Prostate gland (tissue), 2 donors: ENCODE results near the gene ZHX3. TPM values are rescaled to one million over a fixed set of nuclear protein-coding genes. Genes with fewer than 3 reads are reported as not detected.

Source experiments
- DNase-seq: peaks from one replicate; pipeline ENCODE4 v3.0.0-alpha.2; 2019; ENCODE audit warnings: low spot score
- H3K27ac ChIP-seq, 2 donors: fragments of 200-600 bp; sonication (generic); 2 replicates each; pipeline ENCODE4 v1.5.1; 2017 to 2019
- H3K27me3 ChIP-seq: fragments of 200-600 bp; sonication (generic); replicated peaks from 2 replicates; pipeline ENCODE4 v1.5.1; 2019; ENCODE audit not compliant: insufficient read depth
- H3K36me3 ChIP-seq, 2 donors: fragments of 200-600 bp; sonication (generic); 1 replicate in 1 of 2; 2 replicates in 1 of 2; pipeline versions ENCODE4 v1.5.1 to v1.8.1; 2017 to 2019
- H3K4me1 ChIP-seq: fragments of 200-600 bp; sonication (generic); replicated peaks from 2 replicates; pipeline ENCODE4 v1.5.1; 2019
- H3K4me3 ChIP-seq, 2 donors: fragments of 200-600 bp; sonication (generic); 2 replicates each; pipeline ENCODE4 v1.5.1; 2017 to 2019
- H3K9me3 ChIP-seq: fragments of 200-600 bp; sonication (generic); 2 replicates; pipeline ENCODE4 v1.5.1; 2017
- POLR2A ChIP-seq: fragments of 450-650 bp; IDR thresholded peaks from one replicate; pipeline ENCODE4 v1.6.1; 2016; ENCODE audit warnings: antibody characterized with exemption, mild to moderate bottlenecking
- POLR2AphosphoS5 ChIP-seq: sonication (generic); formaldehyde crosslinking; IDR thresholded peaks from one replicate; pipeline ENCODE4 v1.6.1; 2017; ENCODE audit warnings: antibody characterized with exemption
- WGBS: methylation state at CpG from one replicate; pipeline ENCODE4 v1.1.5; 2018; 5-methylcytosine and 5-hydroxymethylcytosine counted together
- intact Hi-C: fragments of 100-400 bp; cut with DNase I; formaldehyde crosslinking; loops from one replicate; pipeline ENCODE4 v1.14.2; 2022
- total RNA-seq, 2 donors: library from RNA; depleted of rRNA; stranded (reverse); fragments of >200 nt; gene quantifications; one replicate each; pipeline ENCODE4 v1.1.0, GENCODE V29; 2016
- TF ChIP-seq, protein P1 (sequence below), 4 experiments: fragments of 200-600 bp in 2 of 4; fragments of 450-650 bp in 2 of 4; sonication (generic) in 2 of 4; IDR thresholded peaks; 1 replicate in 3 of 4; 2 replicates in 1 of 4; pipeline ENCODE4 v1.5.1; 2016 to 2019; ENCODE audit warnings: antibody characterized with exemption in 4 of 4, mild to moderate bottlenecking in 2 of 4, moderate library complexity in 2 of 4

The ZHX3 gene
- total RNA-seq, 2 donors from 2014 or later = 24.9 to 42.6 TPM

DNA sequence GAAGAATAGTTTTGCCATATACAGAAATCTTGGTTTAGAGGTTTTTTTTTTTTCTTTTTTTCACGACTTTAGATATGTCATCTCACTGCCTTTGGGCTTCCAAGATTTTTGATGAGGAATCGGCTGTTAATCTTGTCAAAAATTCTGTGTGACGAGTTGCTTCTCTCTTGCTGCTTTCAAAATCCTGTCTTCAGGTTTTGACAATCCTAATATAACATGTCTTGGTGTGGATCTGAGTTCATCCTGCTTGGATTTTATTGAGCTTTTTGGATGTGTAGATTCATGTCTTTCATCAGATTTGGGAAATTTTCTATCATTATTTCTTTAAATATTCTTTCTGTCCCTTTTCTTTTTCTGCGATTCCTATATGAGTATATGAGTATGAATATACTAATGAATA is 119.1 kb downstream of the ZHX3 start:
- Histone ChIP-seq H3K9me3 (no peaks in the 10 kb centered on the region), H3K27me3 (no peaks in the 10 kb centered on the region), H3K27ac (no peak overlapping the region), H3K4me1 (no peaks in the 10 kb centered on the region), H3K36me3 (no peaks in the 10 kb centered on the region), H3K4me3 (no peak overlapping the region)
- no peak for DNase-seq
- WGBS = 96% methylated on average over 4 of the region's 4 CpGs
- TF ChIP-seq, protein P1, sequence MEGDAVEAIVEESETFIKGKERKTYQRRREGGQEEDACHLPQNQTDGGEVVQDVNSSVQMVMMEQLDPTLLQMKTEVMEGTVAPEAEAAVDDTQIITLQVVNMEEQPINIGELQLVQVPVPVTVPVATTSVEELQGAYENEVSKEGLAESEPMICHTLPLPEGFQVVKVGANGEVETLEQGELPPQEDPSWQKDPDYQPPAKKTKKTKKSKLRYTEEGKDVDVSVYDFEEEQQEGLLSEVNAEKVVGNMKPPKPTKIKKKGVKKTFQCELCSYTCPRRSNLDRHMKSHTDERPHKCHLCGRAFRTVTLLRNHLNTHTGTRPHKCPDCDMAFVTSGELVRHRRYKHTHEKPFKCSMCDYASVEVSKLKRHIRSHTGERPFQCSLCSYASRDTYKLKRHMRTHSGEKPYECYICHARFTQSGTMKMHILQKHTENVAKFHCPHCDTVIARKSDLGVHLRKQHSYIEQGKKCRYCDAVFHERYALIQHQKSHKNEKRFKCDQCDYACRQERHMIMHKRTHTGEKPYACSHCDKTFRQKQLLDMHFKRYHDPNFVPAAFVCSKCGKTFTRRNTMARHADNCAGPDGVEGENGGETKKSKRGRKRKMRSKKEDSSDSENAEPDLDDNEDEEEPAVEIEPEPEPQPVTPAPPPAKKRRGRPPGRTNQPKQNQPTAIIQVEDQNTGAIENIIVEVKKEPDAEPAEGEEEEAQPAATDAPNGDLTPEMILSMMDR (IDR thresholded peaks at IDR 0.05) = no peak
- no peak for TF ChIP-seq POLR2A
- intact Hi-C loops = no loop called here

DNA sequence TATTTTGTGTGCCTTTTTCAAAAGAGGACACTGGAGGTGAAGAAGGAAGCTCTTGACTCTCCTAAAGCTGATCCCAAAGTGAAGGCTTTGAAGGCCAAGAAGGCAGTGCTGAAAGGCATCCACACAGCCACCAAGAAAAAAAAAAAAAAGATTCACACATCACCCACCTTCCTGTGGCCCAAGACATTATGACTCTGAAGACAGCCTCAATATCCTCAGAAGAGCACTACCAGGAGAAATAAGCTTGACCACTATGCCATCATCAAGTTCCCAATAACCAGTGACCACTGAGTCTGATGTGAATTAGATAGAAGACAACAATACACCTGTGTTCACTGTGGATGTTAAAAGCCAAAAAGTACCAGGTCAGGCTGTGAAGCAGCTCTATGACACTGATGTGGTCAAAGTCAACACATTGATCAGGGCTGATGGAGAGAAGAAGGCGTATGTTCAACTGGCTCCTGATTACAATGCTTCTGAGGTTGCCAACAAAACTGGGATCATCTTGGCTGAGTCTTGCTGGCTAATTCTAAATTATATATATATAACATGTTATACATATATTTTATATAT is 120.8 kb downstream of the ZHX3 start:
- Histone ChIP-seq H3K9me3 (no peaks in the 10 kb centered on the region), H3K4me3 (no peak overlapping the region), H3K27ac (no peak overlapping the region), H3K27me3 (no peaks in the 10 kb centered on the region), H3K4me1 (no peaks in the 10 kb centered on the region), H3K36me3 (no peaks in the 10 kb centered on the region)
- no peak for DNase-seq
- 100% methylated on average over 1 of the region's 1 CpG for WGBS
- intact Hi-C loops = no loop called here
- no peak for TF ChIP-seq POLR2AphosphoS5
- no peak for TF ChIP-seq POLR2A
- TF ChIP-seq, protein P1 (IDR thresholded peaks at IDR 0.05) = no peak

DNA sequence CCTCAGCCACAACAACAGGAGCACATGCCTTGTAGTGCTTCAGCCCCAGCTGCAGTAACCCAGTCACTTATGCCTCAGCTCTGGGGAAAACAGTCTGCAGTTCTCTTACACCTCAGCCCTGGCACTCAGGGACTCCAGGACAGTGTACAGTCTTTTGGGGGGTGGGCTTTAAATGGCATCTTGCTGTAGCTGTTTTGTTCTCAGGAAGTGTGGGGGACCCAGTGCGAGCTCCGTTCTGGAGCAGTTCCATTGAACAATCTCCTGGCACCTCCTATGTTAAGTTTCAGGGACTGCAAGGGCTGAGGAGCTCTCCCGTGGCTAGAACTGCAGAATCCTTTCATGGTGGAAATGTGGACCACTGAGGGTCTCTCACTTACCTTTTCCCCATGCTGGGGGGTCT is 125.0 kb downstream of the ZHX3 start:
- no peaks in the 10 kb centered on the region for H3K4me1 ChIP-seq
- no peak overlapping the region for H3K4me3 ChIP-seq
- TF ChIP-seq, protein P1 (IDR thresholded peaks at IDR 0.05) = no peak
- TF ChIP-seq POLR2AphosphoS5 (no peak), POLR2A (no peak)
- H3K36me3 ChIP-seq = no peaks in the 10 kb centered on the region
- DNase-seq = no peak
- H3K27me3 ChIP-seq = no peaks in the 10 kb centered on the region
- H3K9me3 ChIP-seq = no peaks in the 10 kb centered on the region
- no peak overlapping the region for H3K27ac ChIP-seq
- intact Hi-C loops = no loop called here
- WGBS = 98% methylated on average over 3 of the region's 3 CpGs

GRCh38 chr20:41191562-41192500 is 125.7 kb downstream of the ZHX3 start:
- no peaks in the 10 kb centered on the region for H3K27me3 ChIP-seq
- no peak overlapping the region for H3K27ac ChIP-seq
- H3K9me3 ChIP-seq = no peaks in the 10 kb centered on the region
- no peak overlapping the region for H3K4me3 ChIP-seq
- no peak for DNase-seq
- H3K4me1 ChIP-seq = no peaks in the 10 kb centered on the region
- WGBS = 97% methylated on average over 5 of the region's 5 CpGs
- TF ChIP-seq POLR2A (no peak), POLR2AphosphoS5 (no peak)
- TF ChIP-seq, protein P1 (IDR thresholded peaks at IDR 0.05) = no peak
- intact Hi-C loops = no loop called here
- no peaks in the 10 kb centered on the region for H3K36me3 ChIP-seq

- H3K36me3 ChIP-seq = no peaks in the 10 kb centered on the region
- no peak overlapping the region for H3K4me3 ChIP-seq
- intact Hi-C loops = no loop called here
- no peaks in the 10 kb centered on the region for H3K9me3 ChIP-seq
- no peak for DNase-seq
- H3K27ac ChIP-seq = no peak overlapping the region
- no peaks in the 10 kb centered on the region for H3K27me3 ChIP-seq
- TF ChIP-seq POLR2A = no peak
- TF ChIP-seq, protein P1 (IDR thresholded peaks at IDR 0.05) = no peak
- TF ChIP-seq POLR2AphosphoS5 = no peak
- no peaks in the 10 kb centered on the region for H3K4me1 ChIP-seq
These were observed 129.9 kb downstream of the ZHX3 start for GRCh38 chr20:41187668-41188067.
